ENCODE measurements around the gene CAPZB.

The CAPZB gene

GRCh38 chr1:19385869-19386591 lies 99.3 kb downstream of the CAPZB start:
- no peak for DNase-seq (ENCODE audit: low read depth, low spot score)

GRCh38 chr1:19385221-19385620 lies 100.1 kb downstream of the CAPZB start:
- DNase-seq (ENCODE audit: low read depth, low spot score) = no peak

GRCh38 chr1:19384772-19385187 lies 100.6 kb downstream of the CAPZB start:
- no peak for DNase-seq (ENCODE audit: low read depth, low spot score)

- DNase-seq (ENCODE audit: low read depth, low spot score) = no peak
Observed at GRCh38 chr1:19384113-19384512, 101.2 kb downstream of the CAPZB start.

- DNase-seq (ENCODE audit: low read depth, low spot score) = no peak
Observed at GRCh38 chr1:19382222-19382621, 103.1 kb downstream of the CAPZB start.

- no peak for DNase-seq (ENCODE audit: low read depth, low spot score)
Observed at GRCh38 chr1:19381261-19381660, 104.1 kb downstream of the CAPZB start.

GRCh38 chr1:19377812-19378718 lies 107.3 kb downstream of the CAPZB start:
- DNase-seq (ENCODE audit: low read depth, low spot score) = no peak

- DNase-seq (ENCODE audit: low read depth, low spot score) = no peak
Observed at GRCh38 chr1:19376428-19377372, 108.6 kb downstream of the CAPZB start.

GRCh38 chr1:19375631-19376400 lies 109.5 kb downstream of the CAPZB start:
- no peak for DNase-seq (ENCODE audit: low read depth, low spot score)

GRCh38 chr1:19374926-19375325 lies 110.4 kb downstream of the CAPZB start:
- no peak for DNase-seq (ENCODE audit: low read depth, low spot score)

GRCh38 chr1:19374083-19374801 lies 111.1 kb downstream of the CAPZB start:
- DNase-seq (ENCODE audit: low read depth, low spot score) = no peak

GRCh38 chr1:19373211-19374082 lies 111.9 kb downstream of the CAPZB start:
- no peak for DNase-seq (ENCODE audit: low read depth, low spot score)

- no peak for DNase-seq (ENCODE audit: low read depth, low spot score)
Observed at GRCh38 chr1:19372602-19373001, 112.7 kb downstream of the CAPZB start.

- DNase-seq (ENCODE audit: low read depth, low spot score) = no peak
Observed at GRCh38 chr1:19372136-19372514, 113.2 kb downstream of the CAPZB start.

- no peak for DNase-seq (ENCODE audit: low read depth, low spot score)
Observed at GRCh38 chr1:19371226-19372135, 113.9 kb downstream of the CAPZB start.

GRCh38 chr1:19370453-19371170 lies 114.7 kb downstream of the CAPZB start:
- no peak for DNase-seq (ENCODE audit: low read depth, low spot score)

GRCh38 chr1:19369396-19370090 lies 115.8 kb downstream of the CAPZB start:
- no peak for DNase-seq (ENCODE audit: low read depth, low spot score)
